GM21360 (cell line): ENCODE results near the gene GINS2.

Source experiments
- ATAC-seq: cut with Tn5 transposase; IDR thresholded peaks from one replicate; pipeline ENCODE4 v1.9.1; 2021; ENCODE audit warnings: mild to moderate bottlenecking, moderate library complexity; ENCODE audit not compliant: unreplicated experiment

Gene GINS2

DNA sequence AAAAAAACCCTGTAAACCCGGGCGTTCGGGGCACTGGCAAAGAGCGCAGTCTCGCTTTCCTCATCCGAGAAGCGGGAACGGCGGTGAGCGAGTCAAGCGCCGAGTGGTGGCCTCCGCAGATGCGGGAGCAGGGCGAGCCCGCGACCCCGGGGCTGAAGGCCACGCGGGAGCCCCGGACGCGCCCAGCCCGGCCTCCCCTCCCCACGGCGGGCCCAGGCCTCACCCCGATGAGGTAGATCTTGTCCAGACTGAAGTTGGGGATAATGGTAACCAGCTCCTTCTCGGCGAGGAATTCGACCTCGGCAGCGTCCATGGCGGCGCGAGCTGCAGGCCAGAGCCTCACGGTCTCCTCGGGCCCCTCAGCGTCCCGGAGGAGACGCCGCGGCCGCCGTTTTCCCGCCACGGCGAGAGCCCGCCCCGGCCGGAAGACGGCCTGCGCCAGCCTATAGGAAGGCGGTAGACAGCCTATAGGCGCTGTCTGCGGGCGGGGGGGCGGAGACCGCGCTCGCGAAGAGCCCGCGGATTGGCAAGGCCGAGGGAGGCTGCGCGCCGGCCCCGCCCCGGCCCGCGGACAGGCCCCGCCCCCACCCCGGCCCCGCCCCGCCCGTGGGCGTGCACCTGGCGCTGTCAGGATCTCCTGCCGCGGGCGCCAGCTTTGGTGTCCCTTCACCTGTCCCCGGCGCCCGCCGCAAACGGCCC, at the start of gene GINS2:
Gene GINS2 (minus strand): TSS at position 369 of the 699 bp plus-strand sequence. CDS start 56 bp downstream, at position 313.
- peak; percentile 87 for ATAC-seq

DNA sequence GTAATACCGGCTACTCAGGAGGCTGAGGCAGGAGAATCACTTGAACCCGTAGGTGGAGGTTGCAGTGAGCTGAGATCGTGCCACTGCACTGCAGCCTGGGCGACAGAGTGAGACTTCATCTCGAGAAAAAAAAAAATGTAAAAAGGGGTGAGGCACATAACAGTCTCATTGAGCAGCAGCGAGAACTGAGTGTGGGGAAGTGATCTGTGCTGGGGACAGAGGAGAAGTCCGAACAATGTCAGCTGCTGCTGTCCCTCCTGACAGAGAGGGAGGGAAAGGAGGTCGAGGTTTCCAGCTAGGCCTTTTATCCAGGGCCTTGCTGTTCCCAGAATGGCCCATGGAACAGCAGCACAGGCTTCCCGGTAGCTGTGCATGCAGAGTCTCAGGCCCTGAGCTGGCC, 48.2 kb upstream of the GINS2 start:
- ATAC-seq, result no peak

DNA sequence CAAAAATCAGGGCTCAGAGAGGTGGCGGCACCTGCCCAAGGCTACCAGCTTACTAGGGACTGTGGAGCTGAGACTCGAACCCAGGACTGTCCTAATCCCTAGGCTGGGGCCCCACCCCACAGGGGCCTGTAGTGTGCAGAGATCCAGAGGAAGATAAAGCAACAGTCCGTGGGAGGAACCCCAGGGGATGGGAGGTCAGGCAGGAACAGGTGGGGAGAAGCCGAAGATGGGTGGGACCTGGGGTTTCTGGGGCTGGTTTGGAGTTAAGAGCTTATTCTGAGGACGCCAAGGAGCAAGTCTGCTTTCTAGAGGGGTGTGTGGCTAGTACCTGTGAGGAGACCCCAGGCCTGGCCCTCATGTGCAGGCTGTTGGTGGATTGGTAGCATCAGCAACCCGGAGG, 47.2 kb upstream of the GINS2 start:
- ATAC-seq, result no peak

DNA sequence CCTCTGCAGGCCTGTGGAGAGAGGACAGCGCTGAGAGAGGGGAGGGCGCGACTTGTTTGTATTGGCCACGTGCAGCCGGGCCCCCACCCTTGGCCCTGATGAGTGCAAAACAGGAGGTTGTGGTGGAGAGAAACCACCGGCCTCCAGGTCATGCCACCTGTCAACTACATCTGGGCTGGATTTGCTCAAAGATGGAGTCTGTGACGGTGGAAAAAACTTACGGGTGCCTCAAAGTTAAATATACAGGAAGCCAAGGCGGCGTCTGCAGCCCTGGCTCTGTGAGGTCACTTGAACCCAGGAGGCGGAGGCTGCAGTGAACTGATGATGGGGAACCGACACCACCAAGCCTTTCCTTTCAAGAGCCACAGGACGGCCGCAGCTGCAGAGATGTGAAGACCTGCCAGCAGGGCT, 46.5 kb upstream of the GINS2 start:
- ATAC-seq, result no peak

DNA sequence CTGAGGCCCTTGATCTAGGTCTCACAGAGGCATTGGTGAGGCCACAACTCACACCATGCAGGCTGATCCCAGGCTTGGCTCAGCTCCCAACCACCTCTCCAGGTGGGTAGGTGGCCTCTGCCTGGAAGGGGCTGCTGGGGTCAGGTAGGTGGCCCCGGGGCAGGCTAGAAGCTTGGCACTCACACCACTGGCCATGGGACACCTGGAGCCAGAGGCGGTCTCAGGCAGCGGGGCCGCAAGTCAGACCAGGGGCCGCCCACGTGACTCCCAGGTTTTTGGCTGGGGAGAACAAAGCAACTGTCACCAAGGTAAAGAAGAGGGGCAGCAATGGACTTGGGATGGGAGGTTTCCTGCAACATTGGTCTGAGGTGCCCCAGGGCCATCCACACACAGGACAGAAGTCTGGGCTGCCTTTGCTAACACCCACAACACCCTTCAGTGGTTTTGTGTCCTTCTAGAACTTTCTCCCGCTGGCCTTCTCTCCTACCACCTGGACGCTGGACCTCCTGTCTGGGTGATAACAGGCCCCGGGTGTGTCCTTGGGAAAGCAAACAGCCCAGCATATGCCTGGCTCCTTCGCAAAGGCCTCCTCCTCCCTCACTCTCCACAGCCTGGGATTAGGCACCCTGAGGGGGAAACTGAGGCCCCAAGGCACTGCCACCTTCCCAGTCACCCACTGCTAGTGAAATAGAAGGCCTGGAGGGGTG, 45.7 kb upstream of the GINS2 start:
- no peak for ATAC-seq

DNA sequence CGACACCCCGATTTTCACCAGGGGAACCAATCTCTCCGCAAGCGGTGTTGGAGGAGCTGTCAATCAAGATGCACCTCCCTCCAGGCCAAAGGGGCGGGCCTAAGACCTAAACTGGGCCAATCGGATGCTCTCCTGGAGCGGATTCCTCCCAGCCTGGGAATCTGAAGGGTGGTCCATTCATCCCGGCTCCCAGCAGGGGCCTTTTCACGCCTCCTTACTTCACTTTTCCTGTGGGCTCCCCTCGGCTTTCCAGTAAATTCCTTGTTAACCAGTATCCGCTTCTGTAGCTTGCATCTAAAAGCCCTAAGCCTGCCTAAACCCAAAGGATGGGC, 45.1 kb upstream of the GINS2 start:
- ATAC-seq, result no peak

DNA sequence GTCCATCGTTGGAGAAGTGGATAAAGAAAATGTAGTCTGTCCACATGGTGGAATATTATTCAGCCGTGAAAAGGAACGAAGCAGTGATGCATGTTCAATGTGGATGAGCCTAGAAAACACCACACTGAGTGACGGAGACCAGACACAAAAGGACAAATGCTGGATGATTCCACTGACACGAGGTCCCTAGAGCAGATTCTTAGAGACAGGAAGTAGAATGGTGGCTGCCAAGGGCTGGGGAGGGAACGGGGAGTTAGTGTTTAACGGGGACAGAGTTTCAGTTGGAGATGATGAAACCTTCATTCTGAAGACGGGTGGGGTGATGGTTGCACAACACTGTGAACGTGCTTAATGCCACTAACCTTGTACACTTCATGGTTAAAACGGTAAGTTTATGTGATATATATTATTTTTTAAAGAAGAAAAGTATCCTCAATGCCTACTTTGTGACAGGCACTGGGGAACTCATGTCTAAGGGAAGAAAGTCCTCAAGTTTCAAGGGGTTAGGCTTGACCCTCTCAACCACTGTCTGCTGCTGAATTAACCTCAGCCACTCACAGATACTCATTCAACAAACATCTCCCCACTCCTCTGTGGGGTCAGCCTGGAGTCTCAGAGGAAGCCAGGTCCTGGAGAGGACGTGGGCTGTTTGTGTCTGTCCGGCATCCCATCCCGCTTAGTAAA, 44.5 kb upstream of the GINS2 start:
- no peak for ATAC-seq

DNA sequence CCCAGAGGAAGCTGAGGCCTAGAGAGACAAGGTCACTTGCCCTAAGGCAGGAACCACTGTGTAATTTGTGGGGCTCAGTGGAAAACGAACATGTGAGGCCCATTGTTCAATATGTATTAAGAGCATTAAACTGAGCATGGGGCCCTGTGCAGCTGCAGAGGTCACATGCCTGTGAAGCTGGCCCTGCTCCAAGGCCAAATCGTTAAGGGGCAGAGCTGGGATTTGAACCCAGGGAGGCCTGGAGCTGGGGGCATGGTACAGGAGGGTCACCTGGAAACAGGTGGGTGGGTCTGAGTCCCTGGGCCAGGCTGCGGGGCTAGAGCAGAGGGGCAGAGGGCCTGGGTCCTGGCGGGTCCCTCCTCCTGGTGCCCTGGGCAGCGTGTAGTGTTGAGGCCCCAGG, 42.4 kb upstream of the GINS2 start:
- ATAC-seq, result no peak

DNA sequence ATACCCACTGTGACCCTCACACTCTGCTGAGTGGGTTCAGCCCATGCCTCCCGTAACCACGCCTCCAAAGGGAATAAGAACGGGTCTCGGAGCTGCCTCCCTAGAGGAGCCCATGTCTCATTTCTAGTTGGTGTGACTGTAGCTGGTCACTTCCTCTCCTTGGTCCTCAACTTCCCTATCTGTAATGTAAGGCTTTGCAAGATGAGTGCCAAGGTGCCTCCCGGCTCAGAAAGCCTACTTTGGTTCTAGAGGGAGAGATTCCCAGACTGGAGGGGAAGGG, 41.4 kb upstream of the GINS2 start:
- no peak for ATAC-seq

DNA sequence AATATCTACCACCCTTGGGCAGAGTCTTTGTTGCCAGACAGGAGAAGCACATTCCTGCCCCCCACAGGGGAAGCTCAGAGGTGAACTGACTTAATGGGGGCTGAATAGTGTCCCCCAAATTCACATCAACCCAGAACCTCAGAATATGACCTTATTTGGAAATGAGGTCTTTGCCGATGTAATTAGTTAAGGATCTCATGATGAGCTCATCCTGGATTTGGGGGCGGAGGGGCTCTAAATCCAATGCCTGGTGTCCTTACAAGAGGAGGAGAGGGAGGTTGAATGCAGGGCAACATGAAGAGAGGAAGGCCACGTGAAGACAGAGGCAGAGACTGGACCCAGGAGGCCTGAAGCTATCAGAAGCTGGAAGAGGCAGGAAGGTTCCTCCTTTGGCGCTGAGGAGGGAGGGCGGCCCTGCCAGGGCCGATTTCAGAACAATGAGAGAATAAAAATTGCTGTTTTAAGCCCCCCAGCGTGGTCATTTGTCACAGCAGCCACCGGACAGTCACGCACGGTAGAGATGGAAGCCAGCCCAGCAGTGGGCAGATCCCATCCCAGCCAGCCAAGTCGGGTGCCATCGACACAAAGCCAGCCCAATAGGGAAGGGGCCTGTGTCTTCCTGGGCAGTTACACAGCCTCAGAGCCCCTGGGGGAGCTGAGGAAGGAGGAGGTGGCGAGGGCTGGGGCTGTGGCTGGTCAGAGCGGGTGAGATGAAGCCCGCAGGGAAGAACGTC, 40.9 kb upstream of the GINS2 start:
- ATAC-seq, result no peak

DNA sequence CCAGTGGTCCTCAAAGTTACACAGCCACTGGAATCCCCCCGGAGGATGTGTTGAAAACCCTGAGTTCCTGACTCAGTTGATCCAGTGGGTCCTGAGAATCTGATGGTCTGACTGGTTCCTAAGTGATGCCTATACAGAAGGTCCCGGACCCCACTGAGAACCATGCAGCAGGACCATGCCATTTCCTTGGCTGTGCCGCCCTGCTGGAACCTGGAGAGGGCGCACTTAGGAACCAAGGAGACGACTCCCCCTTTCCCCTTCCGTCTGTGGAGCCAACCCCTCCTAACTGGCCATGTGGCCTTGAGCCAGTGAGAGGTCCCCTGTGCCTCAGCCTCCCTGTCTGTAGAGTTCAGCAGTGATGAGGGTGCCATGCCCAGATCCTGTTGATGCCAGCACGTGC, 40.1 kb upstream of the GINS2 start:
- ATAC-seq, result no peak

DNA sequence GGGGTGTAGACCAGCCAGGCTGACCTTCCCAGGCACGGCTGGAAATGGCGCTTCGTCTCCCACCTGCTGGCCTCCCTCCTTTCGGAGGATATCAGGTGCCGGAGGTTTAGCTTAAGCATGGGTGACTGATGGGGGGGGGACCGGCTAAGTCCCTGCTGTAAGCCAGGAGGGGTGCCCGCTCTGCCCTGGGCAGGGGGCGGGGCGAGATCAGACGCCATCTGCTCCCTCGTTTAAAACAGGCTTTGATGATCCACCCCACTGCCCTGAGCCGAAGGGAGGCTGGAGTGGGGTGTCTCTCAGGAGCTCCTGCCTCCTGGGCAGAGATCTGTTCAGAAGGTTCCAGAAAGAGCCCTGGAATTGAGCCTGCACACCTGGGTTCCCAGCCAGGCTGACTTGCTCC, 36.2 kb upstream of the GINS2 start:
- no peak for ATAC-seq

DNA sequence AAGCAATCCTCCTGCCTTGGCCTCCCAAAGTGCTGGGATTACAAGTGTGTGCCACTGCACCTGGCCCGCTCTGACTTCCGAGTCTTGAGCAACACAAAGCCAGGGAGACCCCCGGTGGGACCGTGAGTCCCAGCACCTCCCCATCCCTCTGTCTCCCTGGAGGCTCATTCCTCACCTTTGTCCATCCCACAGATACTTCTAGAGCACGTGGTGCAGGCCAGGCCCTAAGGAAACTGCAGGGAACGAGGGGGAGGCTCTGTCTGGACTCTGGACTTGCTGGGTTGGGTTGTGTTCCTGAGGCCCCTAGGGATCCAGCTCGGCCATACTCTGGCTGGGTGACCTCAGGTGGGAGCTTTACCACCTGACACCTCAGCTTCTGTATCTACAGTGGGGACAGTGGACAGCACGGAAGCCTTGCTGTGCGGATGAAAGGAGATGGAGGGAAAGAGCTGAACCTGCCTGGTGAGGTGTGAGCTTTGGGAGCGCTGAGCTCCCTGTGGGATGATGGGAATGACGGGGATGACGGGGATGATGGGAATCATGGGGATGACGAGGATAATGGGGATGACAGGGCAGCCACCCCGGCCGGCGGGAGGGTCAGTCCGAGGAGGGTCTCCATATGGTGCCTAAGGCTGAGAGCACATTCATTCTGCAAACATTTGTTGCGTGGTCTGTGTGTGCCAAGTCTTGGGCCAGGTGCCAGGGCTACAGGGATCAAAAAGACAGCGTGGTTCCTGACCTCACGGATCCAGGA, 35.5 kb upstream of the GINS2 start:
- ATAC-seq, result no peak

DNA sequence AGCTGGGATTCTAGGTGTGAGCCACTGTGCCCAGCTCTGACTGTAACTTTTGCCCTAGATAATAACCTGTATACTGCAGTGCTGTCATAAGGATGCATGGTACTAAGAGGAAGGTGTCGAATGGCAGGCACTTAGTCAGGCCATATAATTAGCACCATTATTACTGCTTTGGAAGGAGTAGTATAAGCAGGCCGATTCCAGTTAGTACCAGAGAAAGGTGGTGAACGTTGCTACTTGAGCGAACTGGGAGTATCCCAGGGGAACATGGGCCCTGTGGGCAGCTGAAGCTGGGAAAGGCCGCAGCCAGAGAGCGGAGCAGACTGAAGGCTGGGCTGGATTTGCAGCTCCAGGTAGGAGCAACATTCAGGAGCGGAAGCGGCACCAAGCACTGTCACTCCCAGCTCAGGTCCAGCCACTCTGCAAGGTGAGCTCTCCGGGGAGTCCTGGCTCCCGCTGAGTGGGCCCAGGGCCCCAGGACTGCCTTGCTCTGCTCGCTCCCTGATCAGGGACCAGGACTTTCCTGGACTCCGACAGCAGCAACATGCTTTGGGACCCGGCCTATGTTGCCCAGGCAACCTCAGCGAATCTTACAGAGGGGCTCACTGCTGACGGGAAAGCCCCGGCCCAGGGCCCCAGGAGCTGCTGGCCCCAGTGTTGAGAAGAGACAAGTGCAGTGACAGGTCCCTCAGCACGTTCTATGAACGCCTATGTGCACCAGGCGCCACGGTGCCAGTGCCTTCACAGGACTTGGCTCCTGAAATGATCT, 33.6 kb upstream of the GINS2 start:
- ATAC-seq, result no peak

DNA sequence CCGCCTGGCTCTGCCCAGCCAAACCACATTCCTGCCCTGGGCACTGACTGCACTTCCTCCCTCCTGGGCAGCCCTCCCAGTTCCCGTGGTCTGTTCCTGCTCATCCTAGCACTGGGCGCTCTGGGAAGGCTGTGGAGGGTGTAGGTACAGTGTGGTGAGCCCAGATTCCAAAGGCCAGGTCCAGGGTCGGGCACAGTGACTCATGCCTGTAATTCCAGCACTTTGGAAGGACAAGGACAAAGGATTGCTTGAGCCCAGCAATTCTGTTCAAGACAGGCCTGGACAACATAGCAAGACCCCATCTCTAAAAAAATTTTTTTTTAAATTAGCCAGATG, 31.5 kb upstream of the GINS2 start:
- no peak for ATAC-seq

DNA sequence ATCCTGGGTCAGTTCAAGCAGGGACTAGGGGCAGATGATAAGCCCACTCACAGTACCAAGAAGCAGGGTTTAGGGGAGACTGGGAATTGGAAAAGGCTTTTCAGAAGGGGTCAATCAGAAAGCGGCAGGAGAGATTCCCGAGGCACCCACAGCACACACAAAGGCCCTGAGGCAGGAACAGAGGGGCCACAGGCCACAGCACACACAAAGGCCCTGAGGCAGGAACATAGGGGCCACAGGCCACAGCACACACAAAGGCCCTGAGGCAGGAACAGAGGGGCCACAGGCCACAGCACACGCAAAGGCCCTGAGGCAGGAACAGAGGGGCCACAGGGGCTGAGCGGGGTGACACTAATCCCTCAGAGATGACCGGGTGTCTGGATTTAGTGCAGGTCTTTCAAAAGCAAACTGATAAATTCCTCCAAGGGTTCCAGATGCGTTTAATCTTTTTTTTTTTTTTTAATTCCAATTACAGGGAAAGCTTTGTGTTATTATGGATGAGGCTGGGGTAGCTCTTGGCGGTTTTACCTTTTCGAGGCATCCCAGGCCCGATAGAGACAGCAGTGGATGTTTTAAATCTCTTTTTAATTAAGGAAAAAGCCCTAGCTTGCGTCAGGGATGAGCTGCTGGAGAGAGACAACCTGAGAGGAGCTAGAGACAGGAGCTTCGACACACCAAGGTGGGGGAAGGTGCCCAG, 31.0 kb upstream of the GINS2 start:
- no peak for ATAC-seq

DNA sequence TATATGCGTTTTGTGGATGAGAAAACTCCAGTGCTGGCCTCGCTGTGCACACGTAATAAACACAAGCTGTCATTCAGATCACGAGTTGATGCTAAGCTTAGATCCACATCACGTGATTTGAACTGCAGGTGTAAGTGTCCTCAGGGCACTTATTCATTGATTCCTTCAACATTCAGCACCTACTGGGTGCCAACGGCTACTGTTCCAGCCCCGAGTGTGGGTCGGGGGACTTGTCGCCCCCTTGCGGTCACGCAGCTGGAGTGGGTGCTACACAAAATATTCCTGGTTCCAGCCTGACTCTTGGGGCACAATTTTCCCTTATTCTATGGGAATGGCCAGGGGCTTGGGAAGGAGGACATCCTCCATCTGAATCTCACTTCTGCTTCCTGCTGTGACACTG, 29.9 kb upstream of the GINS2 start:
- no peak for ATAC-seq

DNA sequence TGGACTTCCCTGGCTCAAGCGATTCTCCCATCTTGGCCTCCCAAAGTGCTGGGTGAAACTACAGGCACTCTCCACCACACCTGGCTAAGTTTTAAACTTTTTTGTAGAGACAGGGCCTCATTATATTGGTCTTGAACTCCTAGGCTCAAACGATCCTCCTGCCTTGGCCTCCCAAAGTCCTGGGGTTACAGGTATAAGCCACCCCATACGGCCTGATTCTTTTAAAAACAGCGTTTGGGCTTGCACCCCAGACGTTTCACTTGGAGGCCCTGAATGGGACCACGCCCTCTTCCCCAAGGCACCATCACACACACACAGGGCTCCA, 29.4 kb upstream of the GINS2 start:
- no peak for ATAC-seq

DNA sequence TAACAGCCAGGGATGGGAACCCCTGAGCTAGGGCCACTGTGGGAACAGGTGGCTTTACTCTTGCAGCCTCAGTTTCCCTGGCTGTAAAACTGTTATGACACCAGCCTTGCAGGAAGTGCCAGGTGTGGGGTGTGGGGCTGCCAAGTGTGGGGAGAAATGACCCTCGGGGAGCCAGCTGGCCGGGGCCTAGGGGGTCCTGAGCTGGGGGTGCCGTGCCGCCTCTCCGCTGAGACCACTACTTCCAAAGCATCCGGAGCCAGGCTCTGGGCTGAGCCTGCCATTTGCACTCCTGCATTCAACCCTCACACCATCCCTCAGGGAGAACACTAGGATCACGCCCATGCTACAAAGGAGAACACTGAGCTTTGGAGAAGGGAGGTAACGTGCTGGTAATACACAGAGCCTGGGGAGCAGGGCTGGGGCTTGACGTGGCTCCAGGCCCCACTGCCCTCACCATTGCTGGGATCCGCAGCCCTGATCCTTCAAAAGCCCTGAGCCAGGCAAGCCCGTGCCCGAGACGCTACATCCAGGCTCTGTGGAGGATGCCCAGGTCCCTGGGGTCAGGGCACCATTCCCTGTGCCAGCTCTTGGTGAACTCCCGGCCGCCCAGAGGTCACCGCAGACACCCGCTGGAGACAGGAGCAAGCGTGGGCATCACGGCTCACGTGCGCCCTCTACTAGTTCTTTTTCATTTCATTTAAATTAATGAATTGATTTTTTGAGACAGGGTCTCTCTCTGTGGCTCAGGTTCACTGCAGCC, 28.8 kb upstream of the GINS2 start:
- ATAC-seq, result no peak
